Measurements from ENCODE around the gene IGSF5.
"Not testable (repeated sequence)": the region's sequence is repeated elsewhere in the genome, so short reads cannot be mapped to it uniquely, and the experiment has no call there.

Gene IGSF5

DNA sequence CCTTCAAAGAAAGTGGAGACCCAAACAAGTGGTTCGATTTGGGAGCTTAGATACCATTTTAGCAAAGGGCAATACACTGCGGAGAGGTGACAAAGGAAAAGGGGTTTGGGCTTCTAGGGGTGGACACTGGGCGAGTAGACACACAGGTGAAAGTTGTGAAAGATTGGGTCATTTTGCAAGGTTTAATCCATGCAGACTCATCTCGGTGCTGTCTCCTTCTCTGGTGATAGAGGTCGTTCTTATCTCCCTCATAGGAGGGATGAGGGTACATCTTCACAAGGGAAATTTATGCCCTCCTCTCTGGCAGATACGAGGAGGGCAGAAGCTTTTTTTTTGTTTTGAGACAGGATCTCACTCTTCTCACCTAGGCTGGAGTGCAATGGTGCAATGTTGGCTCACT lies 6.4 kb upstream of the IGSF5 start:
- no peak for DNase-seq (ENCODE audit: low read depth, low spot score)

DNA sequence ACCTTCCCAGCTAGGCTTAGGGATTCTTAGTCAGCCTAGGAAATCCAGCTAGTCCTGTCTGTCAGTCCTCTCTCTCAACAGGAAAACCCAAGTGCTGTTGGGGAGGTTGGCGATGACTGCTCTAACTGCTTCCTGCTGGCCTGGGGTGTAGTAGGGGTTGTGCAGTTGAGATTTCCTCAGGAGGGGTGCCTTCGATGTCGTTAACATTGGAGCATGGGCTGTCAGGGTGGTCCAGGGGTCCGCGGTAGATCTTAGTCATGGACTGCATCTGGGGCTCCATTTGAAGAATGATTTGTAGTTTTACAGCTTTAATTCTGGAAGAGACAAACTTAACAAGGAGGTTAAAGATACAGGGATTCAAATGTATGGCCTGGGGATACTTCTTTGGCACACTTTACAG lies 5.5 kb upstream of the IGSF5 start:
- DNase-seq (ENCODE audit: low read depth, low spot score): not testable (repeated sequence)

DNA sequence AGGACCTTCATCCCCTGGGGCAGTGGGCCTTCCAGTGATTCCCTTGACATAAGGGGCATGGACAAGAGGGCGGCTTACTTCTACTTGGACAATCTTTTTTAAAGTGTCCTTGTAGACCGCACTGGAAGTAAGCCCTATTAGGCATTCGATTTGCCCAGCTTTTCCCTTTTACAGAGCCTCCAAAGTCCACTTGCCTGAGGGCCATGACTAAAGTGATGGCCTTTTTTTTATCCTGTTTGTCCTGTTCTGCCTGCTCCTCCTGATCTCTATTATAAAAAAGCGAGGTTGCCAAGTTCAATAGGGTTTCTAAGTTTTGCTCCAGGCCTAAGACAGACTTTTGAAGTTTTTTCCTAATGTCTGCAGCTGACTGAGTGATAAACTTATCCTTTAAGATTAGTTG lies 2.4 kb upstream of the IGSF5 start:
- DNase-seq (ENCODE audit: low read depth, low spot score): not testable (repeated sequence)

DNA sequence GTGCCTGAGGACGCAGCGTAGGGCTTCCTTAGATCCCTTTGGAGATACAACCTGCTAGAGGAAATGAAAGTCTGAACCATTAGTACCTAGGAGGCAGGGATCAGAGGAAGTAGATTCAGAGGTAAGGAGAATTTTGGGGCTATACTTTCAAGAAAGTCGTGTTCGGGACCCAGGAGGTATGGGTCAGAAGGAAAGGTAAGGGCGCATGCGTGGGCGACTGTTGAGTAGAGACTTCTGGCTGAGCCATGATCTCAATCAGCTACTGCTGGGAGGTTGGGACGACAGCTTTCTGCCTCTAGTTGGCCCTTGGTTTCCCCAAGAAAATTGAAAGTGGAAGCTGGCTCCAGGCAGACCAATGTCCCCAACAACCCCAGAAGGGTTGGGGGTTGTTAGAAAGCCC lies 349 bp downstream of the IGSF5 start:
- DNase-seq (ENCODE audit: low read depth, low spot score): not testable (repeated sequence)

DNA sequence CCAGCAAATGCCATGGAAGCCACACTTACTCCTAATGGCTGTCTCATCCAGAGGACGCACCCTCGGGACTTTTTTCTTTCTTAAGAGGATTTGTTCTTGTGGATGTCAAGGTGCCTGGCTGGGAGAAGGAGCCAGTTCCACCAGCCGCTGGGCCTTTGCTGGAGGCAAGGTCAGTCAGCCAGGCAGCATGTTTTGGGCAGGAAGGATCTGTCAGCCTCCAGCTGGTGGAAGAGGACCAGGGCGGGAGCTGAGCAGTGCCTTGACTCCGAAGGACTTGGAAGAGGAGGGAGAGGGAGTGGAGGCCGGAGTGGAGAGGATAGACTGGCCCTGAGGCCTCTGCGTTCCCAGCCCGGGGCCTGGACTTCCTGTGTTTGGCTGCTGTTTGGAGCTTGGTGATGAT lies 5.7 kb downstream of the IGSF5 start:
- DNase-seq (ENCODE audit: low read depth, low spot score): no peak

DNA sequence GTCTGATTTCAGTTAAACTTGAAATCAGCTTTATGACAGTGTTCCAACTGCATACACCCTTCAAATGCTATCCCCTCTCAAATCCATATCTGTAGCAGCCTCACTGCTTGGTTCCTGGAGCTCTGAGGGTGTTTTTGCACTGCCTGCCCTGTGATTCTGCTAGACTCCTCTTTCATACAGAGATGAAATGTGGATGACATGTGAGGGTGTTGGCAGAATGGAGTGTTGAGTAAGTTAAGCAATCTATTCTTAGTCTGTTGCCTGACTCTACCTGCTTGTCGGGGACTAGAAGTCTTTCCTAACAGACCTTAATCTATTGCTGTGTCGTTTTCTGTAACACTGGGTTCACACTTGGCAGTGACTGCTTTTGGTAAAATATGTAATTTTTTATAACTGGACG lies 9.8 kb downstream of the IGSF5 start:
- DNase-seq (ENCODE audit: low read depth, low spot score): no peak

DNA sequence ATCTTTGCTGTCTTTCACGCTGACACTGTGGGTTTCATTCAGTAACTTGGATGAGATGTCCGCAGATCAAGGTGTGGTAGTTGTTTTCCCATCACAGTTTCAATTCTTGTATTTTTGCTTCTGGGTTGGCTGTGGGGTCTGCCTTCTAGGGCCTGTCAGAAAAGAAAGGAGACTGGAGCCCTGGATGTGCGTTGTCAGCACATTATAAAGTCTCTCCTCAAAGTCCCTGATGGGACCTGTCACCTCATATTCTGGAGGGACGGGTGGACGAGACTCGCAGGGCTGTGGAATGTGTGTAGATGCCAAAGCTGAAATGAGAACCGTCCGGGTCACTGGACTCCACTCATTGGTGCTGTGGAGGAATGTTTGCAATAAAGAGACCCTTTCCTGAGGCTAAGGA lies 11.3 kb downstream of the IGSF5 start:
- no peak for DNase-seq (ENCODE audit: low read depth, low spot score)

DNA sequence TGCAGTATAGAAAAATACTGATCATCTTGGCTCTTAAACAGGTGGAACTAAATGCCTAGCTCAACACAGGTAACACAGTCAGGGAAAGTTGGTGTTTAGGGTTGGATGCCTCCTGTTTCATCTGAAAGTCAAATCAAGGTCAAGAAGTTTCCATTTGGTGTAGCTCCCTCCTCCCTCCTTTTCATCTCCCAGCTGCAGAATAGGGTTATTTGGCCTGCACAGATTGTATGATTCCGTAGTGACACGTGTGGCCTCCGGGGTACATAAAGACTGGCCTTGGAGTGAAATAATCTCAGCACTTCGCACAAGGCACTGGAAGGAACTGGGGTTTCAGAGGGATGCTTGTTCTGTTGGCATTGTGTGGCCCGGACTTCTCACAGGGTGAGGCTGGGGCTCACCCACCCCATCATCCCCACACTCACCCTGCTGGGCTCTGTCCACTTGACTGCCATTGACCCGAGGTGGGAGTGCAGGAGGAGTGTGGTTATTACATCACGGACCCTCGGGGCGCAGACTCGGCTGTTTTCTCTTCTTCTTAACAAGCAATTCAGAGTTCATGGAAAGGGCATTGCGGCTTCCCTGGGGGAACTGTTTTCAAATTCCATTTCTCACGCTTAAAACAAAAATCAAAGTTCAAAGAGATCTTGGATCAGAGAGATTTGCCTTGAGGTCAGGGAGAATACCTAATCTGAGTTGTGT lies 18.4 kb downstream of the IGSF5 start:
- peak; percentile 81 for DNase-seq (ENCODE audit: low read depth, low spot score)

DNA sequence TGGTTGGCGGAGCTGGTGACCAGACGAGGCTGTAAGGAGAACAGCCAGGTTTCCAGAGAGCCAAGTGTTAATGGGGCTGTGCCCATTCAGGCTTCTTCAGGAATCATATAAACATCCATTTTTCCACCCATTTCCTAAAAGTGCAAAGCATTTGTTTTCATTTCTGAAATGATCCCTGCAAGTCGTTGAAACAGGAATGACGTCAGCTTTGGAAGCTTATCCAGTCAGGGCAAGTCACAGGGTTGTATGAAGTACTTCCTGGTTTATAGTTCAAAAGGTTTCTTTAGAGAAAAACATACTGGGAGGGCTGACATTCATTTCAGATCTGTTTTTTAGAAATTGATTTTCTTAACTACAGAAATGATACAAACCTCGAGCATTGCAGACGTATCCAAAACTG lies 29.2 kb downstream of the IGSF5 start:
- no peak for DNase-seq (ENCODE audit: low read depth, low spot score)

DNA sequence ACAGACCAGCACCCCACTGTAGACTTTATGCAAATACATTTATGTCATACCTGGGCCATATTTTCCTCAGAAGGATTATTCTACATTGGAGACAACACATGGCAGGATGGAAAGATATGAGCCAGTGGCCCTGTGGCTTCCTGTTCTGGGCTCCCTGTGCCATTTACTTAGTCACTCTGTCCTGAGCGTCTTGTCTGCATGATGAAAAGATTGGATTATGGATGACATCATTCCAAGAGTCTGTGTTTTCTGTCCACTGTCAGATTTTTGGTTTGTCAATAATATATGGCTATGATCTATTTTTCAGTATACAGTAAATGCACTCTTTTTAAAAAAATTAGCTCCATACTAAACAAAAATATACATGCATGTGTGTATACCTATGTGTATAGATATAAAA lies 30.8 kb downstream of the IGSF5 start:
- no peak for DNase-seq (ENCODE audit: low read depth, low spot score)

DNA sequence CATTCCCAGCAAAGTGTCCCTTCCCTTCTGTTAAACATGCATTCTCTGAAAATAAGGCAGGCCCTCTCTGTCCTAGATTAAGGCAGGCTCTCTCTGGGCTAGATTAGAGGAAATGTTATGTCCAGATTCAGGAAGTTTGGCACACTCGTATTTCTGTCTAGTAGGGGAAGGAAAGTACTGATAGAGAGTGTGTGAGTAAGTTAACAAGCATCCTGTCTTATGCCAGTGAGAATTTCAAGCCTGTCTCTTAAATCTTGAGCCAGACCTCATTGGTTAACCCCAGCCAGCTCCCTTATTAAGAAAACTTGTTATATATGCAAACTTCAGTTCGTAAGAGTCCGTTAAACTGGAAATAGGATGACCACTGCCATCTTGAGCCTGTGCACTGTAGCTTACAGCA lies 31.6 kb downstream of the IGSF5 start:
- peak; percentile 87 for DNase-seq (ENCODE audit: low read depth, low spot score)

DNA sequence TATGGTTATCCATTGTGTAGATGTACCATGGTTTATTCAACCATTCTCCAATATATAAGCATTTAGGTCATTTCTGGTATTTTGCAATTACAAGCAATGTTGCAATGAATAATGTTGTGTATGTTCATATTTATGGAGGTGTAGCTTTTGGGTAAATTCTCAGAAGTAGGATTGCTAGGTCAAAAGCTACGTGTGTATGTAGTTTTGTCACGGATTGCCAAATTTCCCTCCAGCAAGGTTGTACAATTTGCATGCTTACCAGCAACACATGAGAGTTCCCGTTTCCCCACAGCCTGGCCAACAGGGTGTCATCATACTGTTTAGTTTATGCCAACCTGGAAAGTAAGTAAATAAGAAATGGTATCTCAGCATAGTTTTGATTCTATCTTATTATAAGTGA lies 36.3 kb downstream of the IGSF5 start:
- DNase-seq (ENCODE audit: low read depth, low spot score): no peak

DNA sequence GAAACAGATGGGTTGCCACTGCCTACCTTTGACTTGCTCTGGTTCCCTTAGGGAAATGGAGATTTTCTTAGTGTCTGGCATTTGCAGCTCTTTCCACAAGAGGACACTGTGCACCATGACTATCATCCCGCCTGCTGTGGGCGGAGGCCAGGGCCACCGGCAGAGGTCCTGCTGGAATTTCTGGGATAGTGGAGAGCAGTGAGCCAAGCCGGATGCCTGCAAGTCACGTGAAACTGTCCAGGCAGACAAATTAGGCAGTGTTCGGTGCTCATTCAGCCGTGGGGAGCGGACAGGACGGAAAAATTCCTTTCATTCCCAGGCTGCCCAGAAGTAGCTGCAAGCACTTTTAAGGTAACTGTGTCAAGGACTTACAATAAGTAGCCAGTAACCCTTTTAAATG lies 43.4 kb downstream of the IGSF5 start:
- peak; percentile 98 for DNase-seq (ENCODE audit: low read depth, low spot score)

DNA sequence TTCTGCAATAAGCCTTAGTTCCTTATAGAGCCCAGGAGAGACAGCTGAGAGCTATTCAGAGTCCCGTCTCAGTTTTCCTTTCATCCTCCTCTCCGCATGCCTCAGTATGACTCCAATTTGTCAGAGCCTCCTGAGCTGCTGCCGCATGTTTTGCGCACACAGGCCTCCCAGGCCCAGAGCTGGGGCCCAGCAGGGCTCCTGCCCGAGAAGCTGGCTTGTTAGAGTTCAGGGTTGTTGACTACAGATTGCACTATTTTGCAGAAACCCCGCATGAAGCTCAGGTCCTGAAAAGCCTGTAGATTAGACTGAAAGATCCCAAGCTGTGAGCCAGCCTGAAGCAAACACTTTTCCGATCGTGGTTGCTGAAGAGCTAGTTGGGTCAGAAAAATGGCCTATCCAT lies 51.5 kb downstream of the IGSF5 start:
- DNase-seq (ENCODE audit: low read depth, low spot score): no peak

DNA sequence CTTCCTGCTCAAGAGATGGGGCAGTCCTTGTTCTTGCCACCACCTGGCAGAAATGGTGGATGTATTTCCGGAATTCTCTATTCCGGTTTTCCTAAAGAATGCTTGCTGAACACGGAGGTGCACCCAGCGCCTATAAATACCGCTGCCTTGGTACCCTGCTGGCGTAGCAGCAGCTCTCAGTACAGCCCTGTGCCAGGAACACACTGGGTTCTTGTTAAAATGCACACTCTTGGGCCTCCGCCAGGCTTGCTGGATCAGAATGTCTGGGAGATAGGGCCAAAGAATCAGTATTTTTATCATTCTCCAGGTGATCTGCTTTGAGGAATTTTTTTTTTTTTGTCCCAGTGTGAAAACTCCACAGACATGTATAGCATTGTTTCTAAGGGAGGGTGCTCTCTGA lies 54.2 kb downstream of the IGSF5 start:
- DNase-seq (ENCODE audit: low read depth, low spot score): no peak

DNA sequence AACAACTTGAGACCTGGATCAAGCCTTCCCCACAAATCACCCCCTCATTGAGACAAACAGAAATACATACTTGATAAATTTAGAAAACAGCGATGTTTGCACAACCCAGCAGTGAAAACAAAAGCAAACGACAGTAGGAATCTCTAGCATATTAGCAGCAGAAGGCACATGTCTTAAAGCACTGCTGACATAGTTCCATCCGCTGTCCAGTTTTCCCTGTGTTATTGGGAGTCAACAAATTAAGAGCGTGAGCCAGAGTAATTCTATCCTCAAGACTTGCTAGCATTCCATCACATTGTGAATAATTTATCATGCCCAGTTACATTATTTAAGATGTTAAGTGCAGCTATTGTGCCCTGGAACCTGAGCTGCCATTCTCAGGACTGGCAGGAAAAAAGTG lies 55.3 kb downstream of the IGSF5 start:
- DNase-seq (ENCODE audit: low read depth, low spot score): no peak

DNA sequence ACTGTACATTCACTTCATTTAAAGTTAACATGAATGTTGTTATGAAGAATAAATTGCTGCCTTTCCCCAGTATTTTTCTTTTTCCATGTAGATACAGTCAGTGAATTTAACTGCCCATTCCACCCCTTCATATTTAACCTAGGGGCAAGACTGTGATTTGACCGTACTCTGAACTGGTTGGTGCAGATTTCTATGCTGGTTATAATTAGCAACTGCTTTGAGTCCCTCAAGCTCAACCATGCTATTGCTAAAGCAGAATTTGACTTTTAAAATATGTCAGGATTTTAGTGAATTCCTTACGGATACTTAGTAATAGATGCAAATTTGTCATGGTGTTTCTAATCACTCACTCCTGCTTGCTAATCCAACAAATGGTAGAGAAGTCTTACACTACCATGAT lies 57.2 kb downstream of the IGSF5 start:
- DNase-seq (ENCODE audit: low read depth, low spot score): no peak

DNA sequence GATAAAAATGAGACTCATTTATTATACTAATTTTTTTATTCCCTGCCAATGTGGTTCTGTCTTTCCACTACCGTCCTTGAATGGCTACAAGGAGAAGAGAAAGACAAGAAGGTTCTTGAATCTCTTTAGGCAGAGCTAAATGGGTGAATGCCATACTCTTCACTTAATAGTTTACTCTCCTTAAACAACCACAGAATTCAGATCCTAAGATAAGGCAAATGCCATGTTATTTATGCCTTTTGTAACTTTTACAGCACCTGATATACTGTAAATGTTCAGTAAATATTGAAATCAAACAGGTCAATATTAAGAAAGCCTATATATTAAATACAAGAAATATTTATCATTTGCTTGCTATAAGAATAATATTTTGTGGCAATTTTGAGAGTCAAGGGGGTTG lies 58.4 kb downstream of the IGSF5 start:
- no peak for DNase-seq (ENCODE audit: low read depth, low spot score)

DNA sequence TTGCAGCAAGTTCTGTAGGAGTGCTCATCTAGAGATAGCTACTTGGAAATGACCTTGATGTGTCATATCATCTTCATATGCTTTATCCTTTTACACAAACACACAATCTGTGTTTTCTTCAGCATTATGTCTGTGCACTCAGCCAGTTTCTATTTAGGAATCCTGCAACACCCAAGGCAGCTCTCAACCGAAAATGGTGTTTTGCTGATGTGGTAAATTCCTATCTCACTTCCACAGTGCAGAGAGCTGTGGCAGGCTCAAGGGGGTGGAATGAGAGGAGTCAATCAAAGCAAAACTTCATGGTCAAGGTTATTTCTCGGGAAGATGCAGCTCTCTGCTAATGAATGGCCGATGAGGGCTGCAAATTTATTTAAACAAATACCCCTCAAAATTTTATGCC lies 59.3 kb downstream of the IGSF5 start:
- no peak for DNase-seq (ENCODE audit: low read depth, low spot score)

DNA sequence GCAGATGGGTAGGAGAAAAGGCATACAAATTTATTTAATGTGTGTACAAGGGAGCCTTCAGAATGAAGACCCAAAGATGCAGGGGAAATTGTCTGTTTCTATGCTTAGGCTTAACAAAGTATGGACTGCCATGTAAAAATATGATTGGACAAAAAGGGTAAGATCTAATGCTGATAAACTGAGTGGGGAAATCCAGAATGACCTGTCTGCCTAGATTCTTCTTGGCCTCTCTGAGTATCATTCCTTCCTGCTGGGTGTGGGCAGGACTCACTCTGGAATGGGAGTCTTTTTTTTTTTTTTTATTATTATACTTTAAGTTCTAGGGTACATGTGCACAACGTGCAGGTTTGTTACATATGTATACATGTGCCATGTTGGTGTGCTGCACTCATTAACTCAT lies 61.0 kb downstream of the IGSF5 start:
- no peak for DNase-seq (ENCODE audit: low read depth, low spot score)

DNA sequence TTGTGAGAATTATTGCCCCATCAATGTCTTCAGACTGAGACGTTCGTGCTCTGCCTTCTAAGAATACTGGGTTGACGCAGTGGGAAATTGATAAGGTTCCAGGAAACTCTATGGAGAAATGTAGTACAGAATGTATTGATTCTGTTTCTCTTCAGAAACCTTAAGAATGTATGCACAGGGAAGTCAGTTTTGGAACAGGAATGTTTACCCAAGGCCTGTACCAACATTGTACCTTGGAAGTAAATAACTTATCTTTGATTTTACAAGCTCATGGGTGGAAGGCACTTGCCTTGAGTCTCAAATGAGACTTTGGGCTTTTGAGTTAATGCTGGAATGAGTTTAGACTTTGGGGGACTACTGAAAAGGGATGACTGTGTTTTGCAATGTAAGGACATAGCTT lies 62.8 kb downstream of the IGSF5 start:
- DNase-seq (ENCODE audit: low read depth, low spot score): no peak

DNA sequence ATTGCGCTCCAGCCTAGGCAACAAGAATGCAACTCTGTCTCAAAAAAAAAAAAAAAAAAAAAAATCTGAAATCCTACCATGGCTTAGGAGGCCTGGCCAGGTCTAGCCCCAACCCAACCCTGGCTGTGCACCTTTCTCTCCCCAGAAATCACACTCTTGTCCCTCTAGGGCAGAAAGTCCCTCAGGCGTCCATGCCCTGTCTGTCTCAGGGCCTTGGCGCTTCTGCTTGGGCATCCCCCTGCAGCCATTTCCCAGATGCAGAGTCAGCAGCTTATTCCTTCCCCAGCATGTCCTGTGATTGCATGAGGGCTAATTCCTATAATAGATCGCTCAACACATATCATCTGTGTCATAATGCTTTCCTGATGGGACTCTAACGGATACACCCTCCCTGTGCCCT lies 65.0 kb downstream of the IGSF5 start:
- DNase-seq (ENCODE audit: low read depth, low spot score): no peak

DNA sequence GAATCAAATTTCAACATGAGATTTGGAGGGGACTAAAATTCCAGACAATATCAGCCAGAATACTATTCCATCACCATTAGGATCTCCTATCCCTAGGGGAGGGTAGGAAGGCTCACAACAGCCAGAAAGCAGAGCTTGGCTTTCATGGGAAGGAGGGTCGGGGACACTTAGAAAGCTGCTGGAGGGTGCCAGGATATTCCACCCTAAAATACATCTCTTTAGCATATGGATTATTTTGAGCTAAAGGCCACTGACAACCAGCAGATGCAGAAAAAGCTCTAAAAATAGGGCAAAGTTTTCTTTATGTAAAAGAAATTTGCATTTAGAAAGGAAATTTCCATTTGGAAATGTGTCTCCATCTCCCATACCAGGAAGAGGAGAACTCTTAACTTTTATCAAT lies 68.0 kb downstream of the IGSF5 start:
- DNase-seq (ENCODE audit: low read depth, low spot score): no peak

DNA sequence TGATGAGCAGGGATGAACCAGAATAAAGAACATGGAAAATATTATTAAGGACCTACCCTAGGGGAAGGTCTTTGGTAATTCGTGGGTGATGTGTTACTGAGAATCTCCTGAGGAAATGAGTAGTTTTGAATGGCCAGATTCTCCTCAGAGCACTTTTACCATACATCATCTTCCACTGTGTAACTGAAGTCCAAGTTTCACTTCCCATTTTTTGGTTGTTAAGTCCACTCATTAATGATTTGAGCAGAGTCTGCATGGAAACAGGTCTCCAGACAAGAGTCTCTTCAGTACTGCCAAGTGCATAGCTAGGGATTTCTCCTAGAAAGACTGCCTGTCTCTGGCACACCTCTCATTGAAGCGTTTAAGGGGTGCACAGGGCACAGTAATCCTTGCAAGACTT lies 73.6 kb downstream of the IGSF5 start:
- no peak for DNase-seq (ENCODE audit: low read depth, low spot score)
